HL-60/S4 treated with retinoic acid at 250 ng/mL for 4 days and 3 days (cell line): Measurements from ENCODE around the gene EPHA2.

Source experiments
- in situ Hi-C: fragments of 300-500 bp; cut with MboI; formaldehyde crosslinking; loops from 2 replicates; pipeline ENCODE4 v1.7.0; 2022; ENCODE audit warnings: low sequenced_read_pairs

The EPHA2 gene

GRCh38 chr1:16184557-16185303, 28.9 kb upstream of the EPHA2 start:
- in situ Hi-C loops, result loop anchor here (5.0 kb wide), 1 partner anchor 102 kb away; no protein-coding TSS in a partner anchor

GRCh38 chr1:16183765-16184556, 28.1 kb upstream of the EPHA2 start:
- in situ Hi-C loops, result no loop called here

- in situ Hi-C loops, result no loop called here
Observed at GRCh38 chr1:16183179-16183578, 27.3 kb upstream of the EPHA2 start.

- in situ Hi-C loops, result no loop called here
Observed at GRCh38 chr1:16181887-16182719, 26.2 kb upstream of the EPHA2 start.

GRCh38 chr1:16180291-16180824, 24.5 kb upstream of the EPHA2 start:
- in situ Hi-C loops, result no loop called here

- in situ Hi-C loops, result no loop called here
Observed at GRCh38 chr1:16178596-16179497, 23.0 kb upstream of the EPHA2 start.

- in situ Hi-C loops, result no loop called here
Observed at GRCh38 chr1:16177306-16177705, 21.4 kb upstream of the EPHA2 start.

- in situ Hi-C loops, result no loop called here
Observed at GRCh38 chr1:16176653-16177052, 20.8 kb upstream of the EPHA2 start.

GRCh38 chr1:16175610-16176553, 20.0 kb upstream of the EPHA2 start:
- in situ Hi-C loops, result no loop called here

GRCh38 chr1:16174886-16175598, 19.2 kb upstream of the EPHA2 start:
- in situ Hi-C loops, result no loop called here

- in situ Hi-C loops, result no loop called here
Observed at GRCh38 chr1:16174261-16174868, 18.5 kb upstream of the EPHA2 start.

- in situ Hi-C loops, result no loop called here
Observed at GRCh38 chr1:16173447-16174260, 17.8 kb upstream of the EPHA2 start.

- in situ Hi-C loops, result no loop called here
Observed at GRCh38 chr1:16172964-16173446, 17.1 kb upstream of the EPHA2 start.

GRCh38 chr1:16172218-16172830, 16.5 kb upstream of the EPHA2 start:
- in situ Hi-C loops, result no loop called here

GRCh38 chr1:16171314-16172151, 15.7 kb upstream of the EPHA2 start:
- in situ Hi-C loops, result no loop called here

- in situ Hi-C loops, result no loop called here
Observed at GRCh38 chr1:16170283-16170673, 14.4 kb upstream of the EPHA2 start.
